SK-MEL-5 (cell line): ENCODE data around the gene CTDNEP1. TPM values are rescaled to one million over a fixed set of nuclear protein-coding genes. Genes with fewer than 3 reads are reported as not detected.

Experiments used
- DNase-seq: peaks from one replicate; pipeline ENCODE4 v3.0.0-alpha.2; 2016; ENCODE audit warnings: low read depth, low spot score
- in situ Hi-C: cut with HindIII; loops from 2 replicates; pipeline ENCODE4 v1.10.0; 2016; ENCODE audit warnings: low sequenced_read_pairs, high pct_unique_total_duplicates, low pct_unique_long_range_greater_than_20kb
- total RNA-seq: library from RNA; depleted of rRNA; stranded (reverse); fragments of >200 nt; shearing (Covaris generic); gene quantifications from 2 replicates; pipeline ENCODE4 v1.2.3, GENCODE V29; 2014

Gene CTDNEP1
- total RNA-seq, 1 experiment from 2014 or later: 26.9 TPM

DNA sequence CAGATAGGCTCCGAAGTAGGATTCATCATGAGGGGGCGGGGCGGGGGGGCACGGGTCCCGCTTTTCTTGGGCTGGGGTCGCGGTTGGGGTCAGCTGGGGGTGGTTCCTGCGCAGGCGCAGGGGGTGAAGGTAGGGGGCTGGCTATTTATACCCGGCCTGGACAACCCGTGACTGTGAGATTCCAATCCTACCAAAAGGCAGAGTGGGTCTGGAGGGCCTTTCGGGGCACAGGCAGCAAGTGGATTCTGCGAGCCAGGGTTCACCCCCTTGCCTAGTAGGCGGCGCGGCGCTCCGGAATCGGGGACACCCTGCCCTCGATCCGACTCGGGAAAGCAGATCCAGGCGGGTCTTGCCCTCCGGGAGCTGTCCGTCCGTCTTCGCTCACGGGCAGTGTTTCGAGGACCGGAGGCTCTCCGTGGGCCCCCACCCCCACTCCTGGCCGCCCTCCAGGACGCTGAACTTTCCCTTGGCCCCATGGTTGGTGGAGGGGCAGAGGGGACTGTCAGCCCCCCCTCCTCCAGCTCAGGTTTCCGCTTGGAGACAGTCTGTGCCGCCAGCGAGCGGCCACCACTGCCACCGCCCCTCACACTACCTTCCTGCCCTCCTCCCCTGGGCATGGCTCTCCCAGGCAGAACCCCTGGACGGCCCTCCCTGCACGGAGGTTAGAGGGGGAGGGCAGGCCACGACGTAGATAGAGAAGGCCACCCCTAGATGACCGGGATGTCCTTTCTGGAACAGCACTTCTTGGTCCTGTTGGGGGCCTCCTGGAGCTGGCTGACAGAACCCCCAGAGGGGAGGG, 30.6 kb upstream of the CTDNEP1 start:
- in situ Hi-C loops: no loop called here
- DNase-seq: no peak

DNA sequence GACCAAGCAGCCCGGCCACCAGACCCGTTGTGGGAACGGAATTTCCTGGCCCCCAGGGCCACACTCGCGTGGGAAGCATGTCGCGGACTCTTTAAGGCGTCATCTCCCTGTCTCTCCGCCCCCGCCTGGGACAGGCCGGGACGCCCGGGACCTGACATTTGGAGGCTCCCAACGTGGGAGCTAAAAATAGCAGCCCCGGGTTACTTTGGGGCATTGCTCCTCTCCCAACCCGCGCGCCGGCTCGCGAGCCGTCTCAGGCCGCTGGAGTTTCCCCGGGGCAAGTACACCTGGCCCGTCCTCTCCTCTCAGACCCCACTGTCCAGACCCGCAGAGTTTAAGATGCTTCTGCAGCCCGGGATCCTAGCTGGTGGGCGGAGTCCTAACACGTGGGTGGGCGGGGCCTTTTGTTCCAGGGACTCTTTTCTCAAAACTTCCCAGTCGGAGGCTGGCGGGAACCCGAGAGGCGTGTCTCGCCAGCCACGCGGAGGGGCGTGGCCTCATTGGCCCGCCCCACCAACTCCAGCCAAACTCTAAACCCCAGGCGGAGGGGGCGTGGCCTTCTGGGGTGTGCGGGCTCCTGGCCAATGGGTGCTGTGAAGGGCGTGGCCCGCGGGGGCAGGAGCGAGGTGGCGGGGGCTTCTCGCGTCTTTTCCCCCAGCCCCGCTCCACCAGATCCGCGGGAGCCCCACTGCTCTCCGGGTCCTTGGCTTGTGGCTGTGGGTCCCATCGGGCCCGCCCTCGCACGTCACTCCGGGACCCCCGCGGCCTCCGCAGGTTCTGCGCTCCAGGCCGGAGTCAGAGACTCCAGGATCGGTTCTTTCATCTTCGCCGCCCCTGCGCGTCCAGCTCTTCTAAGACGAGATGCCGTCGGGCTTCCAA, 29.8 kb upstream of the CTDNEP1 start, which contains the start of gene SLC2A4:
TSS of gene SLC2A4 (plus strand) at position 645 of the 879 bp plus-strand sequence. CDS start at position 862, 217 bp downstream.
- DNase-seq: peak; percentile 97
- in situ Hi-C loops: no loop called here

DNA sequence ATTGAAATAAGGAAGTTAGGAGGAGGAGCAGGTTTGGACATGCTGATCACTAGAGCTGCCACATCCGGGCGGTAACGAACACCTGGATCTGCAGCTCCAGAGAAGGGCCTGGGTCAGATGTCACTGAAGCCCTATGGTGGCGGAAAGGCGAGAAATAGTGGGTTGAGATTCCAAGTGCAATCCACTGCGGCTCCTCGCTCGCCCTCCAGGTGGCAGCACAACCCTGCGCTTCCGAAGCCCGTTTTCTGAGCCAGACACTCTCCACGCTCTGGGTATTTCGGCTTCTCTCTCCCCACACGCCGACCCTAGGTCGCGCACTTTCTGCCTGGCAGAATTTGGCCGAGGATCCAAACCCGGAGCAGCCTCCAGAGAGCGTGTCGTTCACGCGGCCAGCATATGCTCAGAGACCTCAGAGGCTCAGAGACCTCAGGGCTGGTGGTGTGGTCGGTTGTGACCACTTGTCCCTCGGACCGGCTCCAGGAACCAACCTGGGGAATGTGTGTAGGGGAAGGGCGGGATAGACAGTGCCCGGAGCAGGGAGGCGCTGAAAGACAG, 29.1 kb upstream of the CTDNEP1 start:
- in situ Hi-C loops: no loop called here
- DNase-seq: peak; percentile 84

DNA sequence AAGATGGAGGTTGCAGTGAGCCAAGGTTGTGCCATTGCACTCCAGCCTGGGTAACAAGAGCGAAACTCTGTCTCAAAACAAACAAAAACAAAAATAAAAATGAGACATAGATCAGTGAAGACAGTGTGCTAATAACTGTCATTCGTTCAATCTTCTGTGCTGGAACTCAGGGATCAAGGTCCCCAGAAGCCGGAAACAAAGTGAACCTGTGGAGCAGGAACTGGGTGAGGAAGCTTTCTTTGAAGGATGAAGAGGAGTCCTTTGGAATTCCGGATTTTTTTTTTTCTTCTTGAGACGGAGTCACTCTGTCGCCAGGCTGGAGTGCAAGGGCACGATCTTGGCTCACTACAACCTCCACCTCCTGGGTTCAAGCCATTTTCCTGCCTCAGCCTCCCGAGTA, 27.9 kb upstream of the CTDNEP1 start:
- in situ Hi-C loops: no loop called here
- no peak for DNase-seq

DNA sequence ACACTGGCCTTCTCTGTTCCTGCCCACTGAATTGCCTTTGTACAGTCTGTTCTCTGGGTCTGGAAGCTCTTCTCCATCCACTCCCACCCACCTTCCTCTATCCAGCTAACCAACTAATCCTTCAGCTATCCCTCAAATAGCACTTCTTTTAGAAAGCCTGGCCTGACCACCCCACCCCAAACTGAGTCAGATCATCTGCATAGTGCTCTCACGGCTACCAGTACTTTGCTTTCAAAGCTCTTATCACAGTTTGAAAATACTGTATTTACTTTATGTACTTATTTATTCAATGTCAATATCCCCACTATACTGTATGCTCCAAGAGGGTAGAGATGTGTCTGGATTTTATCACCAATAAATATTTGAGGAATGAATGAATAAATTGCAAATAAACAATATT, 15.2 kb upstream of the CTDNEP1 start:
- no peak for DNase-seq
- in situ Hi-C loops: no loop called here

DNA sequence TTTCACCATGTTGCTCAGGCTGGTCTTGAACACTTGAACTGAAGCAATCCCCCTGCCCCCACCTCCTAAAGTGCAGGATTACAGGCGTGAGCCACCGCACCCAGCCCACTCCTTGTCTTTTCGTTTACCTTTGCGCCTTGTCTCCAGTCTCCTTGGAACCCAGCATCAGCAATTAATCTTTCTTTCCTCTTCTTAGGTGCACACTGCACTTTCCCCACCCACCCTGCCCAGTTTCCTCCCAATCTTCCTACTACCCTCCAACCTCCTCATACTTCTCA, 12.2 kb upstream of the CTDNEP1 start:
- no peak for DNase-seq
- in situ Hi-C loops: no loop called here

DNA sequence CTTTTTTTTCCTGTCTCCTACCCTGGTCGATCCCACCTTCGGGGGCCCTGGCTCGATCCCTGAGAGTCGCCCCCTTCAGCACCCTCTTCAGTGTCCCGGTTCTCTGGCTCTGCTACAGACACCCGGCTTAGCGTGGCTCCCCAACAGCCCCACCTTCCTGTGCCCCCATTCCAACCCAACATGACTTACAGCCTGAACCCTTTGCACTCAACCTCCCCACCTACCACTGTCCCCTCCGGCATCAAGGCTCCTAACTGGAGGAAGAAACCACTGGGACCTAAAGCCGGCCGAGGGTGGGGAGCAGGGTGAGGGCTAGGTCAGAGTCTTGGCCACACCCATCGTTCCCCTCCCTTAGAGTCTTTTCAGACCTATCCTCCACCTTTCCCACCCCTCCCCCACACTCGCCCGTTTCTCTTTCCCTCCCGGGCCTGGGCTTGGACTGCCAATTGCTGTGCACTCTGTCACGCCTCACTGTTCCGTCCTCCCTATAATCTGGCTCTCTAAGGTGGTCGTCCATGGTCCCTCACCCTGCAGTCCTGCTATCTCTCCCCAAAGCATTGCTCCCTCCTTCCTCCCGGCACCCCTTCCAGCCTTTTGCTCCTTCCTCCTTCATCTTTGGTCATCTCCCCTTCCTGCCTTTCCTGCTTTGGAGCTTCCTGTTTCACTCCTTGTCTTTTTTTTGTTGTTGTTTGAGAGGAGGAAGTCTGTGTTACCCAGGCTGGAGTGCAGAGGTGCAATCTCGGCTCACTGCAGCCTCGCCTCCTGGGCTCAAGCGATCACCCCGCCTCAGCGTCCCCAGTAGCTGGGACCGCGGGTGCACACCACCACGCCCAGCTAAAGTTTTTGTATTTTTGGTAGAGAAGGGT, 11.6 kb upstream of the CTDNEP1 start:
- no peak for DNase-seq
- in situ Hi-C loops: no loop called here

DNA sequence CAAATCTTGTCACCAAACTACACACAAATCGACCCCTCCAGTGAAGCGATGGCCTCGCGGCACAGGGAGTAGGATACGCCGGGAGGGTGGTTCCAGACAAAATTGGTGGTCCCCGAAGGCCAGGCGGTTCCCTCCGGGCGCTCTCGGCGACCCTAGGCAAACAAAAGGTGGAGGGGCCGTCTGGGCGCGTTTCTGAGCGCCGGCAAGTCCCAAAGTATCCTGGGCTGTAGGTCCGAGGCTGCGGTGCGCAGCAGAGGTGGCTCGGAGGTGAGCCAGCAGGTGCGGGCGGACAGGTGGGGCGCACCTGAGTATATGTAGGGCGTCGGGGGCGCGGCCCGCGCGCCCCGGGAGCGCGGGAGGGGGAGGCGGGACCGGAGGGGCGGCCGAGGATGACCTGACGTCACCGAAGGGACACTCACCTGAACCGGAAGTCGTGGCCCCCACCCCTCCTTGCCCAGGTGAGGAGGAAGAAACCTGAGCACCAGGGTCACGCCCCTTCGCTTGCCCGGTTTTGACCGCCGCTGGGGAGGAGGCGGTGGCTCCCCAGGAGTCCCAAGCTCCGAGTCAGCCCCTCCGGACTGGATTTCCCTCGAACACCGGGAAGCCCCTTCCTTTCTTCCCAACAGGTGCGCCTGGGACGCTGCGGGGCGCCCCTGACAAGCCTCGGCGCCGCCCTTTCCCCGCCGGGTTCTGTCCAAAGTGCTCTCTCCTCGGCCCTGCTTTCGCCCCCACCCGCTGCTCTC, 10.8 kb upstream of the CTDNEP1 start, which contains the start of gene CLDN7:
TSS of gene CLDN7 (minus strand) at position 287 of the 743 bp plus-strand sequence. CDS start 435 bp downstream, outside the sequence.
- no peak for DNase-seq
- in situ Hi-C loops: no loop called here

DNA sequence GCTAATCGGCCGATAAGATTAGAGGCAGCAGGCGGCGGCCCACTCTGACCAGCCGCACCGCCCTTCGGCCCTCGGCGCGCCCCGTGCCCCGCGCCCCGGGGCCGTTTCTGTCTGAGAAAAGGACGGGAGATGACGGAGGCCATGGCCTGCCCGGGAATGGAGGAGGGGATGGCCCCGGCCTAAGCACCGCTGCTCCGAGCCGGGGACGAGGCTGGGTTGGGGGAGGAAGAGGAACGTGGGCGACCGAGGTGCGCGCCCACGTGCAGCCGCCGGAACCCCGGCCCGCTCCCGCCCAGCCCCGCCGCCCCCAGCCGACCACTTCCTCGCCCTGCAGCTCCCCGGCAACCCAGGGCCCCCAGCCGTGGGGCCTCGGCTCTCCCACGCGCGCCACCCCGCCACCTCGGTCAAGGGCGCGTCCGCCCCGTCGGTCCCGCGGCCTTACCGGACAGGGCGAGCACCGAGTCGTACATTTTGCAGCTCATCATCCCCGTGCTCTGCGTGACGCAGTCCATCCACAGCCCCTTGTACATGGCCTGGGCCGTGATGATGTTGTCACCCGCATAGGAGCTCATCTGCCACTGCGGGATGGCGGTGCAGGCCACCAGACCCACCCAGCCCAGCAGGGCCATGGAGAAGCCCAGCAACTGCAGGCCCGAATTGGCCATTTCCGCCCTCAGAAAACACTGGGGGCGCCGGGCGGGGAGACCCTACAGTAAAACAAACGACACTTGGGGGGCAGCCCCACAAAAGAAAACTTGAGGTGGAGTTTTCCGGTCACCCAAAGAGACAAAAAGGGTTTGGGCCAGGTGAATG, 10.1 kb upstream of the CTDNEP1 start:
- in situ Hi-C loops: no loop called here
- no peak for DNase-seq

DNA sequence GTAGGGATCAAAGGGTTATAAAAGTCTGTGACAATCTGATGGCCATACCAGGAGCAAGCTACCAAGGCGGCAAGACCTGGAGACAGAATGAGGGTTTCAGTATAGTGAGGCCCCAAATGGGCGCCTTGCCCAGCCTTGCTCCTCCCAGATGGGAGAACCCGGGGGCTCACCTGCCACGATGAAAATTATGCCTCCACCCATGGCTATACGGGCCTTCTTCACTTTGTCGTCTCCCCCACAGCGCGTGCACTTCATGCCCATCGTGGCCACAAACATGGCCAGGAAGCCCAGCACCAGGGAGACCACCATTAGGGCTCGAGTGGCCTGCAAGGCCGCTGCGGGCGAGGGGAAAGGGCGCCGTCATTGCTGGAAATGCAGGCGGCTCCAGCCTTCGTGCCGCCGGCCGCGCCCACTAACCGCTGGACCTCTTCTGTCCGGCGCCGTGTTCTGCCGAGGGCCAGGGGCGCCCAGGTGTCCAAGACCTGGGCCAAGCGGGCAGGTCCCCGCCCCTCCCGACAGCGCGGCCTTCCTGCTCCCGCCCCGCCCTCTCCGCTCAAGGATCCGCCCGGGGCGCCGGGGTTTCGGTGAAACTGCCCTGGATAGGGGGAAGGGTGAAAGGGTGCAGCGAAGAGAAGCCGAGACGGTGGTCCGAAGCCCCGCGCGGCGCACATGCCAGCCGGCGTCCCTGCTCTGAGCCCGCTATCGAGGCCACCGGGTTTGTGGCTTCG, 9.3 kb upstream of the CTDNEP1 start:
- in situ Hi-C loops: no loop called here
- no peak for DNase-seq

DNA sequence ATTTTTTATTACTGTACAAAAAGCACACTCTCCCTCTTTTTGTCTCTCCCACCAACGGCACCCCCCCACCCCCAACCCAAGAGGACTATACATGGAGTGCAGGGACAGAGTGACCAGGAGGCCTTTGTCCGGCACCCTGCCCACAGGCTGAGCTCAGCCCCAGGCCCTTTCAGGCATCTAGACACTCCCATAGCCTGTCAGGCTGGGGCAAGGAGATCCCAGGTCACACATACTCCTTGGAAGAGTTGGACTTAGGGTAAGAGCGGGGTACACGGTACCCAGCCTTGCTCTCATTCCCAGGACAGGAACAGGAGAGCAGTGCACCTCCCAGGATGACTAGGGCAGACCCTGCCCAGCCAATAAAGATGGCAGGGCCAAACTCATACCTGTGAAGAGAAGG, 8.6 kb upstream of the CTDNEP1 start:
- in situ Hi-C loops: no loop called here
- DNase-seq: no peak

DNA sequence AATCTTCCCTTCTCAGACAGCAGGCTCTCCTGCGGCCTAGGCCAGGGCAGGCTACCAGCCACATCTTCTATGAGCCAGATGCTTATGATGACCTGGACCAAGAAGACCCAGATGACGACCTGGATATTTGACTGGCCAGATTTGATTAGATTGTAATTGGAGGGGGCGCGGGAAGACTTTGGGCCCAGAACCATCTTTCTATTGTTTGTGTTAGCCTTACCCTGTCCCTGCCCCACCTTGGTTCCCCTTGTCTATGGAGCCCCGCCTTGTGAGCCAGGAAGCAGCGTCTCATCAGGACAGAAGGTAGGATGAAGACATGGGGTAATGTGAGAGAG, 8.0 kb upstream of the CTDNEP1 start:
- in situ Hi-C loops: no loop called here
- DNase-seq: no peak

DNA sequence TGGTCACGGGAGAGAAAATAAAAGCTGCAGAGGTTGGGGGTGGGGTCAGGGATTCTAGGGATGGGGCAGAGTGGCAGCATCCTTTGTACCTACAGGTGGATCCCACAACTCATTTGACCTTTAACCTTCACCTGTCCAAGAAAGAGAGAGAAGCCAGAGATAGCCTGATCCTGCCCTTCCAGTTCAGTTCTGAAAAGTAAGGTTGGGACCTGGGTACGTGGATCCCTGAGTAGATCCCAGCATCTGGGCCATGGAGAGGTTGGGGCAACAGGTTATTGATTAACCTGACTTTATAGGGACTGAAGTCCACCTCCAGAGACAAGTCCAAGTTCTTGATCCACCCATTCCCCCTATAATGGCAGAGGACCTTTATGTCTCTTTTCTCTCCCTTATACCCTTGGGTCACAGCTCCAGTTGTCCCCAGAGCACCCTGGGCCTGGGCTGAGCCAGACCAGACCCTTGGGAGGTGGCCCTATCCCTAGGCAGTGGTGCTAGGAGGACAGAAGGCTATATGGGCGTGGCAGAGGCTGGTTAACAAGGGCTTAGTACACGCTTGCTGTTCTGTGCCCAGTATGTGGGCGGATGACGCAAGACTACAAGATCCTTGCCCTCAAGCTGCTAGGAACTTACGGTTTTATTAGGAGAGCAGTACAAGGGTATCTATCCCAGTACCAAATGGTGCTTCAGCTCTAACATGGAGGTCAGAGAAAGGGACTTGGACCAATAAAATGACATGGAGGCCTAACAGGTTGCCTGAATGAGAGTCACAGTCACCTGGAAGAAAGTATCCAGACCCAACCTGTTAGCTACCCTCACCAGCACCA, 7.4 kb upstream of the CTDNEP1 start:
- peak; percentile 73 for DNase-seq
- in situ Hi-C loops: no loop called here

DNA sequence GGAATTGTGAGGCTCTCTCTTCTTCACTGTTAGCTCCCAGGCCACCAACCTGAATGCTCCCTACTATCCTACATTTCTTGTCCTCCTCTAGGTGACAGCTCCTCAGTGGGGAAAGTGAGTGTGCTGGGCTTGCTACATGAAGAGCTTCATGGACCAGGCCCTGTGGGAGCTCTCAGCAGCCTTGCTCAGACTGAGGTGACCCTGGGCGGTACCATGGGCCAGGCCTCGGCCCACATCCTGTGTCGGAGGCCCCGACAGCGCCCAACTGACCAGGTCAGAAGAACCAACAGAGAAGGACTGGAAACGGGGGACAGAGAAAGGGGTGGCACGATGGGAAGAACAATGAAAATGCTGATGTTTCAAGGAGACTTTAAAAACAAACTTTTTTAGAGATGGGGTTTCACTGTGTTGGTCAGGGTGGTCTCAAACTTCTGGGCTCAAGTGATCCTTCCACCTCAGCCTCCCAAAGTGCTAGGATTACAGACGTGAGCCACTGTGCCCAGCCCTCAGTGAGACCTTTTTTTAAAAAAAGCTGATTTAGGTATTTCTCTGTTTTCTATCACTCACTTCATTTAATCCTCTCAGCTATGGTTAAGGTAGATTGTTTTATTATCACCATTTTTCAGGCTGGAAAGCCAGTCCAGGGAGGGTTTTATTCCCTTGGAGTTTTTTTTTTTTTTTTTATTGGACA, 5.4 kb upstream of the CTDNEP1 start:
- no peak for DNase-seq
- in situ Hi-C loops: no loop called here

DNA sequence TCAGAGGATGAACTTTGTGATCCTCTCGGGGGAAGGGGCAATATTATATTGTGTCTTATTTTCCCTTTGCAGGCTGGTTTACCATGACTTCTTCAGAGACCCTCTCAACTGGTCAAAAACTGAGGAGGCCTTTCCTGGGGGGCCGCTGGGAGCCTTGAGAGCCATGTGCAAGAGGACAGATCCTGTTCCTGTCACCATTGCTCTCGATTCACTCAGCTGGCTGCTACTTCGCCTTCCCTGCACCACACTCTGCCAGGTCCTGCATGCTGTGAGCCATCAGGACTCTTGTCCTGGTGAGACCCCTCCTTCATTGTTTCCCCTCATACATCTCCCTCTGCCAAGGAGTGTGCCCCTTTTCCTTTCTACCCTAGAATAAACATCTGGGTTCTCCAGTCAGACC, 3.0 kb upstream of the CTDNEP1 start:
- in situ Hi-C loops: no loop called here
- DNase-seq: no peak
